ENCODE data around the gene ADAMTS6.

GRCh38 chr5:65418661-65419060 lies 63.1 kb downstream of the ADAMTS6 start:
- TF ChIP-seq POLR2AphosphoS5 (IDR thresholded peaks at IDR 0.05; ENCODE audit: low read depth) (no peak), CTCF (IDR thresholded peaks at IDR 0.05; ENCODE audit: insufficient read depth, low read length) (no peak), SPI1 (IDR thresholded peaks at IDR 0.05; ENCODE audit: borderline replicate concordance, low read depth) (no peak)
